GM21515 (cell line): ENCODE data around the gene MTARC1.

Source experiments
- ATAC-seq: cut with Tn5 transposase; IDR thresholded peaks from one replicate; pipeline ENCODE4 v1.9.1; 2021; ENCODE audit not compliant: unreplicated experiment

The MTARC1 gene

GRCh38 chr1:220803401-220804201, 16.9 kb downstream of the MTARC1 start:
- peak; percentile 62 for ATAC-seq

- ATAC-seq = no peak
Observed at GRCh38 chr1:220804202-220804586, 17.5 kb downstream of the MTARC1 start.

GRCh38 chr1:220806408-220806807, 19.7 kb downstream of the MTARC1 start:
- no peak for ATAC-seq

- no peak for ATAC-seq
Observed at GRCh38 chr1:220807726-220808125, 21.0 kb downstream of the MTARC1 start.

- ATAC-seq = no peak
Observed at GRCh38 chr1:220808345-220809186, 21.9 kb downstream of the MTARC1 start.

- no peak for ATAC-seq
Observed at GRCh38 chr1:220809187-220809550, 22.5 kb downstream of the MTARC1 start.

- peak; percentile 3 for ATAC-seq
Observed at GRCh38 chr1:220809704-220810103, 23.0 kb downstream of the MTARC1 start.

GRCh38 chr1:220810179-220810653, 23.5 kb downstream of the MTARC1 start:
- ATAC-seq = peak; percentile 94

- no peak for ATAC-seq
Observed at GRCh38 chr1:220810963-220811362, 24.2 kb downstream of the MTARC1 start.

GRCh38 chr1:220811695-220812094, 25.0 kb downstream of the MTARC1 start:
- ATAC-seq = no peak

- no peak for ATAC-seq
Observed at GRCh38 chr1:220812308-220812707, 25.6 kb downstream of the MTARC1 start.

- no peak for ATAC-seq
Observed at GRCh38 chr1:220813013-220813412, 26.3 kb downstream of the MTARC1 start.

GRCh38 chr1:220815409-220815808, 28.7 kb downstream of the MTARC1 start:
- ATAC-seq = no peak

- no peak for ATAC-seq
Observed at GRCh38 chr1:220817907-220818306, 31.2 kb downstream of the MTARC1 start.

- ATAC-seq = no peak
Observed at GRCh38 chr1:220818421-220819173, 31.9 kb downstream of the MTARC1 start.

GRCh38 chr1:220819467-220820026, 32.8 kb downstream of the MTARC1 start:
- ATAC-seq = no peak

- ATAC-seq = no peak
Observed at GRCh38 chr1:220824031-220824989, 37.6 kb downstream of the MTARC1 start.

GRCh38 chr1:220825819-220826551, 39.3 kb downstream of the MTARC1 start:
- ATAC-seq = no peak

- ATAC-seq = no peak
Observed at GRCh38 chr1:220826729-220827128, 40.0 kb downstream of the MTARC1 start.
